ENCODE measurements around the gene UGT3A2. TPM values are rescaled to one million over a fixed set of nuclear protein-coding genes. Genes with fewer than 3 reads are reported as not detected.
A peak's percentile ranks its signal among the peaks of the same experiment; 100 is the strongest.

UGT3A2 gene
- polyA plus RNA-seq (ENCODE audit: insufficient read length in 4 of 4), result 10 to 100 TPM; 11.2 to 18.7 (median 15.2) TPM

DNA sequence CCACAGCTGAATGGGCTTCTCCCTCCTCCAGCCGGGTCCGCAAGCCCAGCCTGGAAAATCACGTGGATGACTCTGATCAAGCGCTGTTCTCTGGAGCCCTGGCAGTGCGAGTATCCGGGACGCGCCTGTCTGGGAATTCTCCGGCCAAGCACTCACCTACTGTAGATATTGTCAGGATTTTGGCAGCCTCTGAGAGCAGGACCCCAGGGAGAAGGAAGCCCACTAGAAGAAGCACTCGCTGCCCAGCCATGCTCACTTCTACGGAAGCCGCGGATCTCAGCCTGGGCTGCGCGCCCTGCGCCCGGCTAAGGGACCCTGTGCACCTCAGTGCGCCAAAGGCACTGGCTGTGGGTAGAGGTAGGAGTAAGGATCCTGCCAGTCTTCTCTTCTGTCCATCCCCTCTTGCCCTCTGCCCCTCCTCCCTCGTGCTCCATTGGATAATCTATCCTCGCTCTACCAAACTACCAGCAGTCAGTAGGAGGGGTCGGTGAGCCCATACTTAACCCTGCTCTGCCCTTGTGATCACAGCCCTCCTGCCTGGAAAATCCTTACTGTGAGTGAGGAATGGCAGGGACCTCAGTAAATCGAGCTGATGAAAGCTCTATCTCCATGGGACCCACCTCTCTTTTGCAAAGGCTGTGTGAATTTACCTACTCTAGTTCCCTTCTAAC, at the start of gene UGT3A2:
Gene UGT3A2 (minus strand): TSS at position 343 of the 671 bp plus-strand sequence. CDS start 93 bp downstream, at position 250.
- DNase-seq (ENCODE audit: low read depth in 4 of 4, low spot score in 3 of 4), result peak in 1 of 4 donors; percentile 12

DNA sequence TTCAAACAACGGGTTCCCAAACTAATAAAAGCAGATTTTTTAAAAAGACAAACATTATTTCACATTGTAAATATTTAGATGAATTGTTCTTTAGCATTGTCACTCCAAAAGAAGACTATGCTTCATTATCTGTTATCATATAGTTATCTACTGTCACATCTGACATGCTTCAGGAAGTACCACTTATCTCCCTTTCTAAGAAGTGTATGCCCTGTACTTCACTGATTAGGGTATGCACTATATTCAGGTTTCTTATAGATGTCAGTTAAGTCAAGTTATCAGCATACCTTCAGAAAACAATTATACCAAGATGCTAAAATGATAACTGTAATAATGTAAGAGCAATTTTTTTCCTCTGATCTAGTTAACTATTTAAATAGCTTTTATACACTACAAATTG, 44.6 kb upstream of the UGT3A2 start:
- DNase-seq (ENCODE audit: low read depth in 4 of 4, low spot score in 3 of 4), result no peak

DNA sequence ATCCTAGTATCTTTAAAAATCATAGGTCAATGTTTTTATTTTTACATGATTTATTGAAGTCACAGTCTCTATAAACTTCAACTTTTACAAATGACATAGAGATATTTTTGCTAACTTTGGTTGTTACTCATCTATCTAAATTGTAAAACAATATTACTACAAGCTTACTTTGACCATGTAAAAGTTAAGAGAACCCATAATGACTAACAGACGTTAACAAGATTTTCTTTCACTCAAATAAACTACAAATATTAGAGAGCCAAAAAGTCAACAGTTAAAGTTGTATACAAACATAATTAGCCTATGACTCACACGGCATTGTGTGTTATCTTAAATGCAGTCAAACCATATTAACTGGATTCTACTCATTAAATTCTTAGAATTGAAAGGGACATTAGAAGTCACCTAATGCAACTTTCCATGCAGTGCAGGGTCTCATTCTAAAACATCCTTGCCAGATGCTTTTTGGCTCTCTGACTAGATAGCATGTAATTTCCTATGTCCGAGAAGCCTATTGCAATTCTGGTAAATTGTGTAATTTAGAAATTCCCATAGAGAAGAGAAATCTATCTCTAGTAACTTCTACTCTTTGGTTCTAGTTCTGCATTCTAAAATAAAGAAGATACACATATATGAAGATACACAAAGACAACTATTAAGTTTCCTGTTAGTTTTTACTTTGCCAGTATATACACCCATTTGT, 42.2 kb upstream of the UGT3A2 start:
- DNase-seq (ENCODE audit: low read depth in 4 of 4, low spot score in 3 of 4), result no peak

DNA sequence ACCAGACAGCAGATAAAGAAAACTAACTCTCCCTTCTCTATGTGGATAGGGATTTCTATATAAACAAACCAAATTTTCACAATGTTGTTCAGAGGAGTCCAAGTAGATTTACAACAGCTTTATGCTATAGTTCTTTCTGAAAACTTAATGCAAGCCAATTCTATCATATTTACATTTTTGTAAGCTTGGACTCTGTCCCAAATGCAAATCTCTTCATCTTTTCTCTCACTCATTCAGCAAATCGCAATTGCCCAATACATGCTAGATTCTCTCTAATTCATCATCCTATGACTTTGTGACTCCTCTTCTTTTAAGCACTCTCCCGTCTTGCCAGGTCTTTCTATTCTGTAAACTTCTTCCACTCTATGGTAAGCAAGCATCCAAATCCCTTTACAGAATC, 39.1 kb upstream of the UGT3A2 start:
- DNase-seq (ENCODE audit: low read depth in 4 of 4, low spot score in 3 of 4), result no peak

DNA sequence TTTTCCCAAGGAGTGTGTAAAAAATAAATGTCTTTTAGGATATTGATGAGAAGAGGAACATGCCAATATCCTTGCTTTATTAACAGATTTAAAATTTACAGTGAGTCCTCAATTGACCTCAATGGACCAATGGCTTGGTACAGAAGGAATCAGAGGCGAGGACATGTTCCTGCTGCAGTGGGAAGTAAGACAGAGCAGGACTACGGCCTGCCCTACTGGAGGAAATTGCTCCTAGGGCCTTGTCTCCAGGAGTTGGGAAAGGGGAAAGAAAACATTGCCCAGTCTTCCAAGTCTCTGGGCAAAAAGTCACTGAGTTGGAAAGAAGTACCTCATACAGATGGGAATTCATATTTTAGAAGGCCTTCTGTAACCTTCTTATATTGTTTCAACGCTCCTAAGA, 33.1 kb upstream of the UGT3A2 start:
- DNase-seq (ENCODE audit: low read depth in 4 of 4, low spot score in 3 of 4), result no peak

GRCh38 chr5:36096486-36096885, 29.8 kb upstream of the UGT3A2 start:
- no peak for DNase-seq (ENCODE audit: low read depth in 4 of 4, low spot score in 3 of 4)

- DNase-seq (ENCODE audit: low read depth in 4 of 4, low spot score in 3 of 4), result no peak
Measured at GRCh38 chr5:36089989-36090388, 23.3 kb upstream of the UGT3A2 start.

DNA sequence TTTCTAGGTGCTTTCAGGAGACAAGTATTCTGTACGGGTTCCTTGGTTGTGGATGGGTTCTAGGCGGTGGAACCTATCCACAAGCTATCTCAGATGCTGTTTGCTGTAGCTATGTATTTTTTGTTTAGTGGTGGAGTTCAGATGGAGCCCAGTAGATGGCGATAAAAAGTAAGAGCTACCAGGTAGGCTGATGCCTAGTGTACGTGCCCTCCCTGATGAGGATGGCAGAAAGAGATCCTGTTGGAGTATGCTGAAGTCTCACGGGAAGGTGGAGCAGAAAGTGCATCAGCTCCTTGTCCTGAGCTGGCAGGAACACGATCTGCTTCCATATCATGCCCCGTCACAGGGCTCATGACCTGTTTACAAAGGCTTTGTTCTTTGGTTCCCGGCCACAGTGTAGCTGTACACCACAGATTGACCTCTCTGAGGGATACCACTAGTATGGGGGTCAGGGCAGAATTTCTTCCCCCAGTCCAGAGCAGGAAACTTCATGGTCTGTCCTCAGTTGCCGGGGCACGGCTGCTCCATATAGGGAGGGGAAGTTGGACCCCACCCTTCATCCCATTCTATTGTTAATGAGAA, 12.6 kb upstream of the UGT3A2 start:
- DNase-seq (ENCODE audit: low read depth in 4 of 4, low spot score in 3 of 4), result peak in 1 of 4 donors; percentile 16

GRCh38 chr5:36078430-36078829, 11.7 kb upstream of the UGT3A2 start:
- DNase-seq (ENCODE audit: low read depth in 4 of 4, low spot score in 3 of 4), result no peak

- no peak for DNase-seq (ENCODE audit: low read depth in 4 of 4, low spot score in 3 of 4)
Measured at GRCh38 chr5:36073595-36074216, 7.0 kb upstream of the UGT3A2 start.

- no peak for DNase-seq (ENCODE audit: low read depth in 4 of 4, low spot score in 3 of 4)
Measured at GRCh38 chr5:36070687-36071571, 4.2 kb upstream of the UGT3A2 start.

DNA sequence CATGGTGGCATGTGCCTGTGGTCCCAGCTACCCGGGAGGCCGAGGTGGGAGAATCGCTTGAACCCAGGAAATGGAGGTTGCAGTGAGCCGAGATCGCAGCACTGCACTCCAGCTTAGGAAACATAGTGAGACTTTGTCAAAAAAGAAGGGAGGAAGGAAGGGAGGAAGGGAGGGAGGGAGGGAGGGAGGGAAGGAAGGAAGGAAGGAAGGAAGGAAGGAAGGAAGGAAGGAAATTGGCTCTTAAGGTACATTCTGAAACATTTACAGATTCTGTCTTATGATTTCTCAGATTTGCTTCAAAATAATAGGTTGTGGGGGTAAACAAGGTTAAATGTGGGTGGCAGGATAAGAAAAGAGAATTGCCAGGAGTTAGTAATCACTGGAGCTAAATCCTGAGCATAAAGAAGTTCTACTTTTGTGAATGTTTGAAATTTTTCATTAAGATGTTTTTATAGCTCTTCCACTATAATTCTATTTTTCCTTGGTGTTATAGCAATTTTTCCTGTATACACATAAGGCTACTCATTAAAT, 2.1 kb upstream of the UGT3A2 start:
- no peak for DNase-seq (ENCODE audit: low read depth in 4 of 4, low spot score in 3 of 4)

DNA sequence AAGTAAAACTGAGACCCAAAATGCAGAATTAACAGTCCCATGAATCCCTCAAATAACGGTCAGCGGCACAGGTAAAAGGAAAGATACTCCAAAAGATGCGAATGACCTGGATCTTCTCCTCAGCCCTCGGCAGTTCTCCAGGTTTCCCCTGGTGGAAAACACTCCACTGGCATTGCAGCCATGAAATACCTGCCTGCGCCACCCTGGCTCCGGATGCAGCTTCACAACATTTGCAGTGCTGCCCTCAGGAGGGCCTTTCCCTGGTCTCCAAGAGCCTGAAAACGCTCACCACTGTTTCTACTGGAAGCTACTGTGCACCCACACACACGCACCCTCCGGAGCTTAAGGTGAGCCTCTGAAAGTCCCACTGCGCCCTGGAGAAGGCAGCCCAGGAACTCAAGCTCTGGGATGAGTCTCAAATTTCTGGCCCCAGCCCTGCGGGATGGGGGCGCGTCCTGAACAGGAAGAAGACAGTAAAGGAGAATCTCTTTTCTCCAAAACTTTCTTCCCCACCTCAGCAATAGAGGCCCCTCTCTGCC, 612 bp downstream of the UGT3A2 start:
- no peak for DNase-seq (ENCODE audit: low read depth in 4 of 4, low spot score in 3 of 4)

GRCh38 chr5:36060420-36060887, 6.2 kb downstream of the UGT3A2 start:
- DNase-seq (ENCODE audit: low read depth in 4 of 4, low spot score in 3 of 4), result no peak

DNA sequence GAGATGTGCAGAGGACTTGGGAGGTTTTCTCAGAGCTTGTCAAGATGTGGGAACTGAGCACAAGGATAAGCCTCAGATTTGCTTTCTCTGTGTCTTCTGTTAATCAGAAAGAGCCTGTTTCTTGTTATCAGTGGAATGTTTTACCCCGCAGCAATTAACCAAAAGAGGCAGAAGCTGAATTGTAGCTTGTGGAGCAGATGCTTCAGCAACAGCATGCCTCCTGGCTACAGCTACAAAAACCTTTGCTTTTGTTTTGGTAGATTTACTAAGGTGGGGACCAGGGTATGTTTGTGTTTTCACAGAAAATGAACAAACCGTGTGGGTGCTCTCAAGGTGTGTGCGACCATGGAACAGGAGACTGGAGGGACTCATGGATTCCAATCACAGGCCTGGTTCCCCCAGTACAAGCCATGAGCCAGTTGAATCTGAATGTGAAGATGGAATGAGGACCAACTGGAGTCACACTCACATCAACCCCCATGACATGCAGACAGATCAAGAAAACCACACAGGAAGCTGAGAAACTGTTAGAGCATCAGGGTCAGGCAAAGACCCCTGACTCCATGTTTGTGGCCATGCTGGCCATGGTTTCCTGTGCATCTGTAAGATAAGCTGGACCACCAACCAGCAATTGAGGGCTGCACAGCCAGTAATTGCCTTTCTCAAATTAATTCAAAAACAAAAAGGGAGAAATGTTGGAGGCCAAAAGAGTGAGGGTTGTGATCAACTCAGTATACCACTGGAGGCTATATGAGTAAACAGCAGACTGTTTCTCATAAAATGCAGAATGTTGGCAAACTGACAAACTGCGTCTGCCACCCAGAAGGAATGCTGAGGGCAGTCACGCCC, 6.9 kb downstream of the UGT3A2 start:
- no peak for DNase-seq (ENCODE audit: low read depth in 4 of 4, low spot score in 3 of 4)

GRCh38 chr5:36058776-36059175, 7.9 kb downstream of the UGT3A2 start:
- DNase-seq (ENCODE audit: low read depth in 4 of 4, low spot score in 3 of 4), result no peak

DNA sequence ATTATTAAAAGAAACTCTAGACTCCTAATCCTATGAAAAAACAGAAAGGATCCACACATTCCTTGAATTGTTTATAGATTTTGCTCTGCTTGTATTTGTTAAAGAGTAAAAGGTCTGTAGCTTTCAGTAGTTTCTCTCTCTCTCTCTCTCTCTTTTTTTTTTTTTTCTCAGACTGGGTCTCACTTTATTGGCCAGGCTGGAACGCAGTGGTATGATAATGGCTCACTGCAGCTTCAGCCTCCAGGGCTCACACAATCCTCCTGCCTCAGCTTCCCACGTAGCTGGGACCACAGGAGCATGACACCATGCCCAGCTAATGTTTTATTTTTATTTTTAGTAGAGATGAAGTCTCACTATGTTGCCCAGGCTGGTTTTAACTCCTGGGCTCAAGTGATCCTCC, 9.3 kb downstream of the UGT3A2 start:
- DNase-seq (ENCODE audit: low read depth in 4 of 4, low spot score in 3 of 4), result no peak

- no peak for DNase-seq (ENCODE audit: low read depth in 4 of 4, low spot score in 3 of 4)
Measured at GRCh38 chr5:36056422-36056821, 10.3 kb downstream of the UGT3A2 start.

DNA sequence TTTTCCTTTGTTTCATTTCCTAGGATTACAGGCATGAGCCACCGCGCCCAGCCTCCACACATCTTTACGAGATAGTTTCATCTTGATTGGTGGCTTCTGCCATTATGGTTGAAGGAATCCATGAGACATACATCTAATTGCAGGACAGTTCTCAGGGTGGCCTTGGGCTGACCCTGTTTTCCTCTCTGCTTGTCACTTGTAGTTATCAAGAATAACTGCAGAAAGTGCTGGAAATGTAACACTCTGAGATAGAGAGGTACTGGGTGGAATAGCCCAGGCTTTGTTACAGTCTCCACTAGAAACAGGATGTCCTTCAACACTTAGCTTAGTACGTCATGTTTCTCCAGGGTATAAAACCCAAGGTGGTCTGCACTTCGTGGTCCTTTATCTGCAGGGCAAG, 10.7 kb downstream of the UGT3A2 start:
- no peak for DNase-seq (ENCODE audit: low read depth in 4 of 4, low spot score in 3 of 4)
